OCI-LY7 (cell line): ENCODE results near the gene TTLL3.
"Not testable (repeated sequence)": the region's sequence is repeated elsewhere in the genome, so short reads cannot be mapped to it uniquely, and the experiment has no call there.

Source experiments
- EZH2phosphoT487 ChIP-seq: fragments of 200-600 bp; sonication (generic); IDR thresholded peaks from 2 replicates; pipeline ENCODE4 v1.6.1; 2018; ENCODE audit warnings: low read depth, borderline replicate concordance, mild to moderate bottlenecking, mixed run types, antibody characterized with exemption, low read length, moderate library complexity, mixed read lengths
- TF ChIP-seq, protein P1 (sequence below): fragments of 200-600 bp; sonication (generic); conservative IDR thresholded peaks from 2 replicates; pipeline ENCODE4 v1.5.1; 2014; ENCODE audit warnings: mild to moderate bottlenecking, antibody characterized with exemption, low read length, moderate library complexity, mixed read lengths

DNA sequence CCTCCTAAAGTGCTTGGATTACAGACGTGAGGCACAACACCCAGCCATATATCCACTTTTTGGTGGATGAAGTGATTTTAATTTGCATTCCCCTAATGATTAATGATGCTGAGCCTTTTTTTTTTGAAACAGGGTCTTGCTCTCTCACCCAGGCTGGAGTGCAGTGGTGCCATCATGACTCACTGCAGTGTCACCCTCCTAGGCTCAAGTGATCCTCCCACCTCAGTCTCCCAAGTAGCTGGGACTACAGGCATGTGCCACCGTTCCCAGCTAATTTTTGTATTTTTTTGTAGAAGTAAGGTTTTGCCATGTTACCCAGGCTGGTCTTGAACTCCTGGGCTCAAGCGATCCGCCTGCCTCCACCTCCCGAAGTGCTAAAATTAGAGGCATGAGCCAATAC, 62.0 kb downstream of the TTLL3 start:
- not testable (repeated sequence) for TF ChIP-seq EZH2phosphoT487
- TF ChIP-seq, protein P1, sequence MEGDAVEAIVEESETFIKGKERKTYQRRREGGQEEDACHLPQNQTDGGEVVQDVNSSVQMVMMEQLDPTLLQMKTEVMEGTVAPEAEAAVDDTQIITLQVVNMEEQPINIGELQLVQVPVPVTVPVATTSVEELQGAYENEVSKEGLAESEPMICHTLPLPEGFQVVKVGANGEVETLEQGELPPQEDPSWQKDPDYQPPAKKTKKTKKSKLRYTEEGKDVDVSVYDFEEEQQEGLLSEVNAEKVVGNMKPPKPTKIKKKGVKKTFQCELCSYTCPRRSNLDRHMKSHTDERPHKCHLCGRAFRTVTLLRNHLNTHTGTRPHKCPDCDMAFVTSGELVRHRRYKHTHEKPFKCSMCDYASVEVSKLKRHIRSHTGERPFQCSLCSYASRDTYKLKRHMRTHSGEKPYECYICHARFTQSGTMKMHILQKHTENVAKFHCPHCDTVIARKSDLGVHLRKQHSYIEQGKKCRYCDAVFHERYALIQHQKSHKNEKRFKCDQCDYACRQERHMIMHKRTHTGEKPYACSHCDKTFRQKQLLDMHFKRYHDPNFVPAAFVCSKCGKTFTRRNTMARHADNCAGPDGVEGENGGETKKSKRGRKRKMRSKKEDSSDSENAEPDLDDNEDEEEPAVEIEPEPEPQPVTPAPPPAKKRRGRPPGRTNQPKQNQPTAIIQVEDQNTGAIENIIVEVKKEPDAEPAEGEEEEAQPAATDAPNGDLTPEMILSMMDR, result not testable (repeated sequence)
